GM12864 (cell line): Measurements from ENCODE around the gene ESR1.
"Not testable (repeated sequence)": the region's sequence is repeated elsewhere in the genome, so short reads cannot be mapped to it uniquely, and the experiment has no call there.

Source experiments
- DNase-seq: peaks from one replicate; pipeline ENCODE4 v3.0.0-alpha.2; 2011; ENCODE audit warnings: low read depth
- H3K4me3 ChIP-seq: 2 replicates; pipeline ENCODE4 v1.5.1; 2011; ENCODE audit warnings: mild to moderate bottlenecking, low read depth, low read length, control low read depth
- CTCF ChIP-seq: IDR thresholded peaks from 2 replicates; pipeline ENCODE4 v1.5.1; 2011; ENCODE audit warnings: low read depth, mild to moderate bottlenecking, moderate library complexity, low read length, control low read depth, inconsistent platforms; ENCODE audit errors: missing control alignments

The ESR1 gene

GRCh38 chr6:151974061-151974617, 166.7 kb downstream of the ESR1 start:
- TF ChIP-seq CTCF, result no peak

GRCh38 chr6:151975795-151976194, 168.3 kb downstream of the ESR1 start:
- no peak for TF ChIP-seq CTCF
- DNase-seq, result no peak
- H3K4me3 ChIP-seq, result no peak overlapping the region

More at GRCh38 chr6:151974061-151974617, 166.7 kb downstream of the ESR1 start:
- DNase-seq, result no peak
- no peak overlapping the region for H3K4me3 ChIP-seq

DNA sequence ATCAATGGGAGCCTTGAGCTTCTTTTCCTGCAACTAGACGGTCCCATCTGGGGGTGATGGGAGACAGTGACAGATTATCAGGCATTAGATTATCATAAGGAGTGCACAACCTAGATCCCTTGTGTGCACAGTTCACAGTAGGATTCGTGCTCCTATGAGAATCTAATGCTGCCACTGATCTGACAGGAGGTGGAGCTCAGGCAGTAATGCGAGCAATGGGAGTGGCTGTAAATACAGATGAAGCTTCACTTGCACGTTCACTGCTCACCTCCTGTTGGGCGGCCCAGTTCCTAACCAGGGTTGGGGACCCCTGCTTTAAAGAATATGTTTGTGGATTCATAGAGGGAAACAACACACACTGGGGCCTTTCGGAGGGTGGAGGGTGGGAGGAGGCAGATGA, 180.7 kb downstream of the ESR1 start:
- not testable (repeated sequence) for H3K4me3 ChIP-seq, DNase-seq

DNA sequence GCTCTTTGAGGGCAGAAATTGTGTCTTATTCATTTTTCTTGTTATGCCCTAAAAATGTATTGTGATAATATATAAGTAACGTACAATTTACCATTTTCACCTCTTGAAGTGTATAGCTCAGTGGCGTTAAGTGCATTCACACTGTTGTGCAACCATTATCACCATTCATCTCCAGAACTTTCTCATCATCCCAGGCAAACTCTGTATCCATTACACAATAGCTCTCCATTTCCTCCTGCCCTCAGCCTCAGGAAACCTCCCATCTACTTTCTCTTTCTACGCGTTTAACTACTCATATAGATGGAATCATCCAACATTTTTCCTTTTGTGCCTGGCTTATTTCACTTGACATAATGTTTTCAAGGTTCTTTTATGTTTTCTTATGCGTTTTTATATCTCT, 184.6 kb downstream of the ESR1 start:
- no peak for TF ChIP-seq CTCF
- no peak for DNase-seq
- no peak overlapping the region for H3K4me3 ChIP-seq

DNA sequence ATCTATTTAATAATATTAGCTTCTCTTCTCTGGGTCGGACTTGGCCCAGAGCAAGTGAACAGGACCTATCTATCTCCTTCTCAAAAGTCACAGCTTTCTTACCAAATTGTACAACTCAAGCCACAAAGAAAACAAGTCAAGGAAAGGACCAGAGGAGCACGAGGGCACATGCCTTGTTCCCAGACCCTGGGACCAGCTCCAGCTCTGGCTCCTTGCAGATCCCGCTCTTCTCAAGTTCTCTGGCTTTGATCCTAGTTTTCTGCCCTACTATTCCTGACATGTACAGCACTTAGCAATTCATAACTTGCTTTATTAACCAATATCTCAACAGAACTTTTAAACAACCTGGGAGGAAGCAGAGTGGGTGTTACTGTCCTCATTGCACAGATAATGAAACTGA, 185.9 kb downstream of the ESR1 start:
- TF ChIP-seq CTCF, result no peak
- no peak for DNase-seq
- no peak overlapping the region for H3K4me3 ChIP-seq

DNA sequence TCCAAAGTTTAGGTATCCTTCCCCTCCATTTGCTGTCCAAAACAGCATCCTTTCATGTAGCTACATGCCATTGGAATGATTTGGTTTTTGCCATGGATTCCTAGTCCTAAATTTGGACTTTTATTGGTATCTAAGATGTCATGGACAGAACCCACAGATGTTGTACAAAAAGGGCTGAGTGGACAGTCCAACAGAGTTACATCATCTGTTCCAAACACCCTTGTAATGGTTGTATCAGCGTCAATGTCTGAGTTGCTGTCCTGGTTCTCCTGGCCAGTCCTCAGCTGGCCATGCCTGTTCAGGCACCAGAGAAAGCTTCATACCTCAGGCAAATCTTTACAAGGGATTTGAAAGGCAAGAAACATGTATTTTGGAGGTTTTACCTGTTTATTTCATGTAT, 191.3 kb downstream of the ESR1 start:
- DNase-seq, result no peak
- no peak for TF ChIP-seq CTCF
- no peak overlapping the region for H3K4me3 ChIP-seq

- no peak for DNase-seq
- TF ChIP-seq CTCF, result no peak
Measured at GRCh38 chr6:151999194-151999593, 191.7 kb downstream of the ESR1 start.

GRCh38 chr6:152001408-152001807, 193.9 kb downstream of the ESR1 start:
- TF ChIP-seq CTCF, result no peak
- no peak overlapping the region for H3K4me3 ChIP-seq
- DNase-seq, result no peak

More at GRCh38 chr6:151999194-151999593, 191.7 kb downstream of the ESR1 start:
- no peak overlapping the region for H3K4me3 ChIP-seq
